NAMALWA (cell line): ENCODE results near the gene GAA.

ENCODE experiments used
- DNase-seq: peaks from one replicate; pipeline ENCODE4 v3.0.0-alpha.2; 2015; ENCODE audit warnings: low spot score

GAA gene

DNA sequence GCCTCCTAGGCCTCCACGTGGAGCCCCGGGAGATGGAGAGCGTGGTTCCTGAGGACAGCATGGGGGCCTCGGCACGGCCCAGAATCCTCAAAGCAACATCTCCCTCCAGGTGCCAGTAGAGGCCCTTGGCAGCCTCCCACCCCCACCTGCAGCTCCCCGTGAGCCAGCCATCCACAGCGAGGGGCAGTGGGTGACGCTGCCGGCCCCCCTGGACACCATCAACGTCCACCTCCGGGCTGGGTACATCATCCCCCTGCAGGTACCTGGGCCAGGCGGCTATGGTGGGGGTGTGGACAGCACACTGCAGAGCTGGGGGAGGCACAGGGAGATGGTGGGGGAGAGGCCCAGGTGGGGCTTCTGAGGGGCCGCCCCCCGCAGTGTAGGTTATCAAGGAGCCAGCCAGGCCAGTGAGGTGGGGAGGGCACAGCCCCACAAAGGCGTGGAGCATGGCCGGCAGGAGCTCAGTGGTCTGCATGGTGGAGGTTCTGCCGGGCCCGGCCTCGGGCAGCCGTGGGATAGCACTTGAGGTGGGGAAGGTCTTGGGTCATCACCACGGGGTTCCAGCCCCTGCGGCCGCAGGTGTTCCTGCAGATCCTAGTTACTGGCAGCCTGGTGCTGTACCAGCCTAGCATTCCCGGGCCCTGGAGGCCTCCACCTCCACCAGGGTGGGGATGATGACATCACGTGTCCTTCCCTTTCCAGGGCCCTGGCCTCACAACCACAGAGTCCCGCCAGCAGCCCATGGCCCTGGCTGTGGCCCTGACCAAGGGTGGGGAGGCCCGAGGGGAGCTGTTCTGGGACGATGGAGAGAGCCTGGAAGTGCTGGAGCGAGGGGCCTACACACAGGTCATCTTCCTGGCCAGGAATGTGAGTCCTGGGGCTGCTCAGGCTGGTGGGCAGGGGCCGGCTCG, 16.4 kb downstream of the GAA start:
- no peak for DNase-seq

DNA sequence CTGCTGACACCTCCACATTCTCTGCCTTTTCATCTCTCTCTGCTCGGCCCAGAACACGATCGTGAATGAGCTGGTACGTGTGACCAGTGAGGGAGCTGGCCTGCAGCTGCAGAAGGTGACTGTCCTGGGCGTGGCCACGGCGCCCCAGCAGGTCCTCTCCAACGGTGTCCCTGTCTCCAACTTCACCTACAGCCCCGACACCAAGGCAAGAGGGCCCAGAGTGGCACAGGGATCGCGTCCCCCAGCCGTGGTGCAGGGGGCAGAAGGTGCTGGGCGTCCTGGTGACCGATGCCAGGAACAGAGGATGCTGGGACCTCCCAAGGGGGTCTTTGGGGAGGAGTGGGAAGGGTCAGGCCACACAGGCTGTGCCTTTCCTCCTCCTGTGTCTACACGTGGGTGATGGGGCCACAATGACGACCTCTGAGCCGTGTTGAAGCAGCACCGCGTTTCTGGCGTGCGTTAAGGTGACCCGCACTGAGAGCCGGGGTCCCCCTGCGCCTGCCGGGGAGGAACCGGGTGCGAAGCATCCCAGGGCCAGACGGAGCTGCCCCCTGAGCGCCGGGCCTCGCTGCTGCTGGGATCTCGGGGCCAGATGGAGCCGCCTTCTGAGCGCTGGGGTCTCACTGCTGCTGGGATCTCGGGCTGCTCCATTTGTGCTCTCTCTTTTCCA, 17.4 kb downstream of the GAA start:
- no peak for DNase-seq

DNA sequence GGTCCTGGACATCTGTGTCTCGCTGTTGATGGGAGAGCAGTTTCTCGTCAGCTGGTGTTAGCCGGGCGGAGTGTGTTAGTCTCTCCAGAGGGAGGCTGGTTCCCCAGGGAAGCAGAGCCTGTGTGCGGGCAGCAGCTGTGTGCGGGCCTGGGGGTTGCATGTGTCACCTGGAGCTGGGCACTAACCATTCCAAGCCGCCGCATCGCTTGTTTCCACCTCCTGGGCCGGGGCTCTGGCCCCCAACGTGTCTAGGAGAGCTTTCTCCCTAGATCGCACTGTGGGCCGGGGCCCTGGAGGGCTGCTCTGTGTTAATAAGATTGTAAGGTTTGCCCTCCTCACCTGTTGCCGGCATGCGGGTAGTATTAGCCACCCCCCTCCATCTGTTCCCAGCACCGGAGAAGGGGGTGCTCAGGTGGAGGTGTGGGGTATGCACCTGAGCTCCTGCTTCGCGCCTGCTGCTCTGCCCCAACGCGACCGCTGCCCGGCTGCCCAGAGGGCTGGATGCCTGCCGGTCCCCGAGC, 17.9 kb downstream of the GAA start:
- no peak for DNase-seq

- DNase-seq, result no peak
These were observed 18.5 kb downstream of the GAA start for GRCh38 chr17:80119839-80120238.

- DNase-seq, result no peak
These were observed 20.7 kb downstream of the GAA start for GRCh38 chr17:80122026-80122575.

DNA sequence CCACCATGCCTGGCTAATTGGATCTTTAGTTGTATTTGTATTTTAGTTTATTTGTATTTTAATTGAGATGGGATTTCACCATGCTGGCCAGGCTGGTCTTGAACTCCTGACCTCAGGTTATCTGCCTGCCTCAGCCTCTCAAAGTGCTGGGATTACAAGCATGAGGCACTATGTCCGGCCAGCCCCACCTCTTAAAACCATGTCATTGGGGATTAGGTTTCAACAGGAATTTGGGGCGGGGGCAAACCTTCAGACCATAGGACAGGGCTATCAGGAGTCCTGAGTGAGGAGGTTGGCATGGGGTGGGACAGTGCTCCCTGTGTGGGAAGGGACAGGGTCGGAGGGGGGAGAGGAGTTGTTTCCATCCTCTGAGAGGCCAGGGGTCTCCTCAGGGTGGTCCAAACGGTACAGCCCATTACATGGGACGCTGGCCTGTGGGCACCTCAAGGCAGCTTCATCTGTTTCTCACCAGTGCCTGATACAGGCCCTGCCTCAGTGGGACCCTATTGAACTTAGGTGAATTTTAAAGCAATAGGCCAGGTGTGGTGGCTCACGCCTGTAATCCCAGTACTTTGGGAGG, 21.6 kb downstream of the GAA start:
- no peak for DNase-seq

GRCh38 chr17:80123791-80124190, 22.4 kb downstream of the GAA start:
- no peak for DNase-seq

DNA sequence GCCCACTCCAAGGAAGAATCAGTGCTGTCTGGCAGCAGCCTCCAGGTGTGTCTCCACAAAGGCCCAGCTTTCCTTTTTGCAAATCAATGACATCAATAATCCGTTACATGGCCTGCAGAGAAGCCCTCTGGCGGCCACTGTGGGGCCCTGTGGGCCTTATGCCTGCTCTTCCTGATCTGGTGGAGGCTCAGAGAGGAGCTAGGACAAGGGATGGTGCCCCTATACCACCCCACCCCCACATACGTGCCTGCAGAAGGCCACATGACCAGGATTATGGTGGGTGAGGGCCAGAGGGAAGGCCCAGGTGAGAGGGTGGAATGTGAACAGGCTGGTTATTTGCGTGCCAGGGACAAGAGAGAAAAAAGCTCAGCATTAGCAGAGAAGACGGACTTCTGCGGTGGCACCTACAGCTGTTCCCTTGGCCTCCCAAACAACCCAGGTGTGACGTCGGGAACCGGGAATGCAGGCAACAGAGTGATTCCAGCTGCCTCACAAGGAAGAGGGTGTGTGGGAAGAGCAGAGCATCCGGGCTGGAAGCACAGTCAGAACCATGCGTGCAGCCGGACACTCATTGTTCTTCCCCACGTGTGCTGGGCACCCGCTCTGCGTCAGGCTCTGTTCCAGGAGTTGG, 23.1 kb downstream of the GAA start:
- peak; percentile 57 for DNase-seq

DNA sequence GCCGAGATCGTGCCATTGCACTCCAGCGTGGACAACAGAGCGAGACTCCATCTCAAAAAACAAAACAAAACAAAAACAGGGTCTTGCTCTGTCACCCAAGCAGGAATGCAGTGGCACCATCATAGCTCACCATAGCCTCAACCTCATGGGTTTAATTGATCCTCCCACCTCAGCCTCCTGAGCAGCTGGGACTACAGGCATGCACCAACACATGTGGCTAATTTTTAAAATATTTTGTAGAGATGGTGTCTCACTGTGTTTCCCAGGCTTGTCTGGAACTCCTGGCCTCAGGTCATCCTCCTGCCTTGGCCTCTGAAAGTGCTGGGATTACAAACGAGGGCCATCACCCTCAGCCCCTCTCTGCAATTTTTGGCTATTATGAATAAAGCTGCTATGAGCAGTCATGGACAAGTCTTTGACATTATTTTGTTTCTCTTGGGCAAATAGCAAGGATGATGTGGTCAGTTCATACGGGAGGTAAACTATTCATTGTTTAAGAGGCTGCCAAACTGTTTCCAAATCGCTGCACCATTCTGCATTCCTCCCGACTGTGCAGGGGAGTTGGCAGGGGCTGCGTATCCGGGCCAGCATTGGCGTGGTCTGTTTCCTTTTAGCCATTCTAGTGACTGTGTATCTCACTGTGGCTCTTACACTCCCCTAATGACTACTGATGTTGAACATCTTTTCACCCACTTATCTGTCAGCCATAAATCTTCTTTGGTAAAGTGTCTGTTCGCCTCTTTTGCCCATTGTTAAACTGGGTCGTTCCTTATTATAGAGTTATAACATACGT, 24.5 kb downstream of the GAA start:
- DNase-seq, result no peak

GRCh38 chr17:80126449-80126715, 25.0 kb downstream of the GAA start:
- no peak for DNase-seq

DNA sequence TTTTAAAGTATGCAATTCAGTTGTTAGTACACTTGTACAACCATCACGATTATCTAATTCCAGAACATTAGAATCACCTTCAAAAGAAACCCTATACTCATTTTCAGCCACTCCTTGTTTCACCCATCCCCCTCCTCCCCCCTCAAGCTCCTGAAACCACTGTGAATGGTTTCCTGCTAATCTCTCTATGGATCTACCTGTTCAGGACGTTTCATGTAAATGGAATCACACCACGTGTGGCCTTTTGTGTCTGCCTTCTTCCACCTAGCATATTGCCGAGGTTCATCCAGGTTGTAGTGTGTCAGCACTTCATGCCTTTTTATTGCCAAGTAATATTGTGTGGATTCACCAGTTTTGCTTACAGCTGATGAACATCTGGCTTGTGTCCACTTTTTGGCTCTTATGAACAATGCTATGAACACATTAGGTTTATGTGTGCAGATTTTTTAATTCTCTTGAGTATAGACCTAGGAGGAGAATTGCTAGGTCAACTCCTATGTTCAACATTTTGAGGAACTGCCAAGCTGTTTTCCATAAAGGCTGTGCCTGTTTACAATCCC, 27.7 kb downstream of the GAA start:
- DNase-seq, result no peak

DNA sequence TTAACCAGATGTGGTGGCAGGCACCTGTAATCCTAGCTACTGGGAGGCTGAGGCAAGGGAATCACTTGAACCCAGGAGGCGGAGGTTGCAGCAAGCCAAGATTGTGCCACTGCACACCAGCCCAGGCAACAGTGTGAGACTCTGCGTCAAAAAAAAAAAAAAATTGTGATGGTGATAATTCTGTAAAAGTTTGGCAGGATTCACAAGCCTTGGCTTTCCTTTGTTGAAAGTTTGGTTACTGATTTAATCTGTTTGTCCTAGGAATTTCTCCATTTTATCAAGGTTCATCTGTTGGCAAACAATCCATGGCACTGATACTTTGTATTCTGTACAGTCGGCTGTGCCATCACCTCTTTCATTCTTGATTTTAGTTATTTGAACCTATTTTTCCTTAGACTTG, 29.6 kb downstream of the GAA start:
- no peak for DNase-seq

DNA sequence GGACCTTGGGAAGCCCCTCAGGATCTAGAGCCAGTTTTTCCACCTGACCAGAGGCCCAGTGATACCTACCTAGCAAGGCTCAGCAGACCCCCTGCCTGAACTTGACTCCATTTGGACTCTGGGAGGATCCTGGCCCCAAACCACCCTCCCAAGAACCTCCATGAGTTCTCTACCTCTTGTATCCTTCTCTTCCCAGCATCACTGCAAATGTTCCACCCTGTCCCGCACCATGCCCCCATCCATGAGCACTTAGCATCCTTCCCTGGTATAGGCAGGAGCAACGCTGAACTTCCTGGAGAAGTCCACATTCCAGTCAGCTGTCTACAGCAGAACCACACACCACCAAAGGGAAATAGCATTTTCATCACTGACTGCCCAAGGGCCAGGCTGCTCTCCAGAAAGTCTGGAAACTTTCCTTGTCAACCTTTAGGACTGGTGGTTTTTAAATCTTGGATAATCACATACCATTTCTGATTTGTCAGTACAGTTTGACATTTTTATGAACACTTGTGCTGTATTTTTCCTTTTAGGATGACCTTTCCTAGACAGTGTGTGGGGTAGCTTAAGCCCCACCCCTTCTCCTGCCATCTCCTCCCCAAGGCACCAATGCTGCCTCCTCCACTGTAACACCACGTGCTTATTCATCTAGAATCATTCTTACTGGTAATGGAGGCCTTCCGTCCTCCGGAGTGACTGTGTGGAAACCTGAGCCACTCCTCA, 31.7 kb downstream of the GAA start:
- DNase-seq, result no peak

- DNase-seq, result no peak
These were observed 32.2 kb downstream of the GAA start for GRCh38 chr17:80133626-80133970.

- no peak for DNase-seq
These were observed 35.8 kb downstream of the GAA start for GRCh38 chr17:80137131-80137530.

GRCh38 chr17:80138856-80139426, 37.6 kb downstream of the GAA start:
- DNase-seq, result no peak

DNA sequence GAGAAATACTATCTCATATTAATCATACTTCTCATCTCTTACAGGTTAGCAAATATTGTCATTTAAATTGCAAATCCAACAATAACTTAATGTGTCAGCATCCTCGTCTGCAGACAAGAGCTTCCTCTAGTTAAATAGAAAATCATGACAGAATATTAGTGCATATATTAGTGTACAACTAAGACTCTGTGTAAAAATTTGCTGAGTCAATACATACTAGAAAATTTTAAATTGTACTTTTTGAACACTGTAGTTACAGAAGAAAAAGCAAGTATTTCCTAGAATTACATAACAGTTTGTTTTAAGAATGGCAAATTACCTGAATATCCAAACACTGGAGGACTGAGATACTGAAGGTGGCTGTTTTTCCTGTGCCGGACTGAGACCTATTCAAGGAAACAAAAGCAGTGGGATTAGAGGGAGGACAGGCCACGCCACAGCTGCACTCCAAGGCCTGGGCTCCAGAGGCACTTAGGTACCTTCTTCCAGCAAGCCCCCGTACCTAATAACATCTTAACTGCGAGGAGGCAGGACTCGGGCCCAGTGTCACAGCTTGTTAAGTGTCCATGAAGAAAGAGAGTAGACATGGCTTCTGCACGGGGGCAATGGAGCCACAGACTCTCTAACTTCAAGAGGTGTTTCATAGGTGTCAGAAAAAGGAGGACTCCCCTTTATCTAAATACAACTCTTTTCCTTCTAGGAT, 40.2 kb downstream of the GAA start:
- no peak for DNase-seq

- DNase-seq, result no peak
These were observed 41.5 kb downstream of the GAA start for GRCh38 chr17:80142929-80143328.
